Midbrain (tissue), 1 donor: ENCODE measurements around the gene GPHA2.

Experiments used
- DNase-seq: peaks from one replicate; lab custom pipeline; 2025; lab: John Stamatoyannopoulos, UW

The GPHA2 gene

DNA sequence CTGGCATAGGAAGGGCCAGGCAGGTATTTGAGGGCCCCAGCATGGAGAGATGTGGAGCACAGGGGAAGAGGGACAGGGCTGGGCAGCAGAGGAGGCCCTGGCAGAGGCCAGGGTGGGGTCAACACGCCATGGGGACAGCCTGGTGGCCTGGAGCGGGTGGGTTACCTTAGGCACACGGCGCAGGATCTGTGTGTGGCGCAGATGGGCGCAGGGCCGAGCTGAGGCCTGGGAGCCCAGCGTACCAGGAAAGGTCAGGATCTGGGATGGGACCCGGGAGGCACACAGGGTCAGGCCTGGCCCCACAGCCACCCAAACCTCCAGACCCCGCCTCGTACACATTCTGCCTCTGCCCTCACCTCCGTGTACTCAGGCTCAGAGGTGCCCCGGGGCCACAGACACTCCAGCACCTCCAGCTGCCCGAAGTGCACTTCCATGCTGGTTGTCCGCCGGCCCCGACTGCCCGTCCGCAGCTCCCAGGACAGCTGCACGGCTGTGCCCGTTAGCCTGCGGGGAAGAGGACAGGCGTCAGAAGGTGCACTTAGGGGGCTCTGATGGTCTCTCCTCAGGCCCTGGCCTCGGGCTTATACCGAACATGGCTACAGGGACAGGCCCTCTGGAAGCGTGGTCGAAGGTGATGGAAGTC is 25.1 kb downstream of the GPHA2 start:
- no peak for DNase-seq

DNA sequence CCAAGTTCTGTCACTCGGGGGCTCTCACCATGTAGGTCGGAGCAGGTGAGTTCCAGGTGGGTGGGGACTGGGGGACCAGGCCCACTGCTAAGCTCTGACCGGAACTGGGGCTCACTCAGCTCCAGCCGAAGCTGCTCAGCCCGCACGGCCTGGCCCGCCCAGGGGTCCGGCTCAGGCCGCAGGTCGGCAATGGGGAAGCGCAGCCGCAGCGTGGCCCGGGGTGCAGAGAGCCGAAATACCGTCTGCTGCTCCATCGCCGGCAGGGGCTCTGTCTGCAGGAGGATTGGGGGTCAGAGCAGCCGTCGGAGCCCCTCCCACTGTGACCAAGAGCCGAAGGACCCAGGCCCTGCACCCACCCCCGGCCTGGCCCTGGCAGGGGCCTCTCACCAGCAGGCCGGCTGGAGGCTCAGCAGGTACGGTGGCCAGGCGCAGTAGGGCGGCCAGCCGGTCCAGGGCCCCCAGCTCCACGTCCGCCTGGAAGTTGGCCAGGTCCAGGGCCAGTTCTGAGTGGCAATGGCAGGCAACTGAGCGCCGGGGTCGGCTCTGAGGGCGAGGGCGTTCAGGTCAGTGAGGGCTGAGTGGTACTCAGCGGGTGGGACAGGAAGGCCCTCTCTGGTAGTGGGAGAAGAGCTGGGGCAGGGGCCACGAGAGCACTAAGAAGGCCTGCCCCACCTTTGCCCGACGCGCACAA is 25.9 kb downstream of the GPHA2 start:
- no peak for DNase-seq

DNA sequence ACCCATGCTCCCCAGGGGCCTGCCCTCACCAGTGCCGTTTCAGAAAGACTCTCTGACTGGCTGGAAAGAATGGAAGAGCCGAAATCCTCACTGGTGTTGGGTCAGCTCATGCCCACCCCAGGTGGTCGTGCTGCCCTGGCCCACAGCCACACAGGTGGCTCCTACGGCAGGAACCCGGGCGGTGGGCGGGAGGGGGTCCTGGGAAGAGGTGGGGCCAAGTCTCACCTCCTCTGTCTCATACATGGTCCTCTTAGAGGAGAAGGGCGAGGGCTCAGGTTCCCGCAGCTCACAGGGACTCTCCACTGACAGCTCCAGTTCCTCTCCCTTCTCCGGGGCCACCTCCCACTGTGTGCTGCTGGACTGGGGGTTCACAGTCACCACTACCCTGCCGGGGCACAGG is 26.9 kb downstream of the GPHA2 start:
- no peak for DNase-seq

DNA sequence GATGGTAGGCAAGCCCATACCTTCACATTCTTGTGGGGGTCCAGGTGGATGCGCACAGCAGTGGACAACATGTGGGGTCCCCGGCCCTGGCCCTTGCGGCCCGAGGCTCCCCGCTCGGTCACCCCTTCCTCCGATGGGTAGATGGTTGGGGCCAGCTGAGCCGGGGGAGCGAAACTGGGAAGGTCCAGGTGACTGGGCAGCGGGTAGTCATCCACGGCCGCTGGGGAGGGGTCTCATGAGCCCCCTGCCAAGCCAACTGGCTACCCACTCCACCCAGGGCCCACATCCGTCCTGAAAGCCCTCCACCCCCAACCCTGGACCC is 29.4 kb downstream of the GPHA2 start:
- no peak for DNase-seq

DNA sequence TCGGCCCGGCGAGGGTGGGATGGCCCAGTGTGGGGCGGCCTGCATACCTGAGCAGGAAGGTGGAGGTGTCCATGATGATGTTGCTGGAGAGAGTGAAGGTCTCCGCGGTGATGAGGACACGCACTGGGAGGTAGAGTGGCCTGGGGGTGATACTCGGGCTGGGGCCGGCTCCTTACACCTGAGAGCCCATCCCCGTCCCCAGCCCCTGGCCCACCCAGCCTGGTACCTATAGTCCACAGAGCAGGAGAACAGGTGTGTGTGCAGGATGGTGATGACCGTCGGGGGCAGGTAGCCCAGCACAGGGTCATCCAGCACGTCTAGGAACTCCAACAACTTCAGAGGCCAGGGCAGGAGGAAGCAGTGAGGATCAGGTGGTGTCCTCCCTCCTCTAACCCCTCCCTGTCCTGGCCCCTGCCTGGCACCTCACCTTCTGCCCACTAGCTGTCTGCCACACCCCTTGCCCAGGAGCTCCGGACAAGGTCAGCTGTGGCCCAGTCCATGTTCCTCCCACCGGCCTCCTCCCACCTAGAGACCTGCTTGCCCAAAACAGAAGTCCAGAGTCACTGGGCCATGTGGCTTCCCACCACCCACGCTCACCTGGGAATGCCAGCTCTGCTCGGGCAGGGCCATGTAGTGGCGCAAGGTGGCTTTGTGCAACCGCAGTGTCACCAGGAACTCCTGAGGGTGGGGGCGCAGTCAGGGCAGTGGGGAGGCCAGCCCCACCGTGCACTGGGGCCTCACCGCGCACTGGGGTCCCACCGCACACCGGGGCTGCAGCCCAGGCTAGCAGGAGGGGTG is 30.0 kb downstream of the GPHA2 start:
- DNase-seq, result no peak

DNA sequence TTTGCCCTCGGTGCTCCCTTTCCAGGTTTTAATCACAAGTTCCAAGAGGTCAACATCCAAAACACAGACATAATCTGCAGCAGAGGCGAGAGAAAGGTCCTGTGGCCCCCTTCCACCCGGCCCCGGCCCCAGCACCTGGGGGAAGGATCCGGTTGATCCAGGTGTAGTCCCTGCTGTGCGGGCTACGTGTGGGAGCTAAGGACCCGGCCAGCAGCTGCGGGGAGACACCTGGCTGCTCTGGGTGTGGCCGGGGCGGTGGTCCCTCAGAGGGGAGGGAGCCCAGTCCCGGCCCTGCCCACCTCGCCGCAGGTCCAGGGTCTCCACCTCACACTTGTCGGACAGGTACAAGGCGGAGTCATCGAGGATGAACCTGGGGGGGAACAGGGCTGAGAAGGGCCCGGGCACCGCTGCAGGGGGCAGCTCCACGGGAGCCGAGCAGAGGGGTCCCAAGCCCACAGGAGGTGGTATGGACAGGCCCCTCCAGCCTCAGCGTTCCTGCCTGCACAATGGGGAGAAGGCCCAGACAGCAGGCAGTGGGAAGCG is 32.3 kb downstream of the GPHA2 start:
- no peak for DNase-seq

DNA sequence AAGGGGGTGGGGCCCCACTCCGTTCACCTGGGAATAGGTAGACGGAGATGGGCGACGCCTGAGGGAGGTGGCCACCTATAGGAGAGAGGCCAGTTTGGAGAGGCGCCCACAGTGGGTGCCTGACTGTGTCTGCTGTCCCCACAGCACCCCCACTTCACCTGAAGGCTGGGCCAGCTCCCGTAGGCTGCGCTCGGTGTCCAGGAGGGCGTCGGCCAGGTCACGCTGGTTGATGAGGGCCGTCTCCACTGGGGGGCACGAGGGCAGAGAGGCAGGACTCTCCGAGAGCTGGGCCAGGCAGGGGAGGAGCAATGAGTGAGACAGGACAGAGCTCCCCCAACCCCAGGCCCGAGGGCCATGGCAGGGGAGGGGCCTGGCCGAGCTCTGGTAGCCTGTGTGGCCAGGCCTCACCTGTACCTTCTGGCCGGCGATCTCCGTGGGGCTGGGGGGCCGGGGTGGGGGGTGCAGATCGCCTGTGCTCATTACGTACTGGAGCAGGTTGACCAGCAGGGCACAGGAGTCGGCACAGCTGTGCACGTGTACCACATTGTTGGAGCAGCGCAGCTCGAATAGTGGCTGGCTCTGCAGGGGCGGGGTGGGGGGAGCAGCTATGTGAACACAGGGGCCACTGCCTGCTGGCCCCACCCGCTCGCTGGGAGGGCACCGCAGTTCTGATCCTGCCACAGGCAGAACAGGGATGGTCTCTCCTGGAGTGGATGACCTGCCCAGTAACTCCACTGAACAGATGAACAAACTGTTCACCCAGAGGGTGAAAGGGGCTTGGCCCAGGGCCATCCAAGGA is 33.4 kb downstream of the GPHA2 start:
- DNase-seq, result no peak

DNA sequence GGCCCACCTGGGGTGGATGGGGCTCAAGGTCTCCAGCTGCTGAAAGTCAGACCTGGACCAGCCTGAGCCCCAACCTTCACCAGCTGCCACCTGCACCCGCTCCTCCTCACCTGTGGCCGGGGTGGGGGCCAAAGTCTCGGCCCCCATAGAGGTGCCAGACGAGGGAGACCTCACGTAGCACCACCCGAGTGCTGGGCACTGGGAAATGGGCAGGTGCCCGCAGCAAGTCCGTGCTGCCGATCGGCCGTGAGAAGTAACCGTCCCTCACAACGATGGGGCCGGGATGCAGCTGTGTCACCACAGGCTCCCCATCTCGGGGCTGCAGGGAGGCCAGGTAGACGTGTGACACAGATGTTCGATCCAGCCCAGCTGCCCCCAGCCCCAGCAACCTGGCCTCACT is 34.9 kb downstream of the GPHA2 start:
- DNase-seq, result no peak

DNA sequence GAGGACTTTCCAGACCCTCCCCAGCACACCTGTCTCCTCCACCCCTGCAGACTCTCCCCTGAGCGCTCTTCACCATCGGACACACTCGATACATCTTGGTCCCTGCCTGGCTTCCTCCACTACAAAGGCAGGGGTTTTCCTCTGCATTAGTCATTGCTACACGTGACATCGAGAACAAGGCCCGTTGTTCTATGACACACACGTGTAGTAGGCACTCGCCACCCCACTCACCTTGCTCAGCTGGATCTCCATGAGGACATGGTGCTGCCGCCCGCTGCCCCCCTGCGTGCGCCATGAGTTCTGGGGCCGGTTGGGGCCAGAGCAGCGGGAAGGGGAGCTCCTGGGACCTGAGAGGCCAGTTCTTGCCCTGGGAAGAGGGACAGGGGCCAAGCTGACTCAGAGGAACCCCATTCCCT is 35.4 kb downstream of the GPHA2 start:
- DNase-seq, result no peak

DNA sequence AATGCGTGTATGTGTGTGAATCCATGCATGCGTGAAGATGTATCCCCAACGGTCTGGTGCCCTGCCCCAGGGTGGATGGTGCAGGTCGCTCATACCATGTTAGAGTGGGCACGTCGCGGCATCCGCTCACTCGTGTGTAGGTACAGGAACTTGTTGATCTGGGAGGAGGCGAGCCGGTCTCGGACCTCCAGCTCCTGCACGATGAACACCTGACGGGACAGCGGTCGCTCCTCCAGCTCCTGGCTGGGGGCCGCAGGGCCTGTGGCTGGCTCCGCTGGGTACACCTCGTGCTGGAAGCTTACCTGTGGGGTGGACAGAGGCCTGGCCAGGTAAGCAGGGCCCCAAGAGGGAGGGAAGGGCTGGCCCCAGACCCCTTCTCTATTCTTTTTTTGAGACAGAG is 37.2 kb downstream of the GPHA2 start:
- DNase-seq, result no peak

DNA sequence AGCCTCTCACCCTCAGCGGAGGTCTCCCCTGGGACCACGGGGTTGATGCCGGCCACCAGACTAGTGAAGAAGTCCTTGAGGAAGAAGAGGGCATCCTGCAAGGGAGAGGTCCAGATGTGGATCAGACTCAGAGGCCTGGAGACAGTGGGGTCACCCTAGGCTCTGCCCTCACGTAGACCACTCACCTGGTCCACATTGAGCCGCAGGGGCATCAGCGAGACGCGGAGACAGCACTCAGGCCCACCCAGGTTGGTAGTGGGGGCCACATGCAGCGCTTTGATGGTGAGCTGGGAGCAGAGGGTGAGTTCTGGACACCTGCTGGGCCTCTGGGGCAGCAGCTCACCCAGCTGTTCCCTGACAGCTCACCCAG is 37.6 kb downstream of the GPHA2 start:
- DNase-seq, result no peak

DNA sequence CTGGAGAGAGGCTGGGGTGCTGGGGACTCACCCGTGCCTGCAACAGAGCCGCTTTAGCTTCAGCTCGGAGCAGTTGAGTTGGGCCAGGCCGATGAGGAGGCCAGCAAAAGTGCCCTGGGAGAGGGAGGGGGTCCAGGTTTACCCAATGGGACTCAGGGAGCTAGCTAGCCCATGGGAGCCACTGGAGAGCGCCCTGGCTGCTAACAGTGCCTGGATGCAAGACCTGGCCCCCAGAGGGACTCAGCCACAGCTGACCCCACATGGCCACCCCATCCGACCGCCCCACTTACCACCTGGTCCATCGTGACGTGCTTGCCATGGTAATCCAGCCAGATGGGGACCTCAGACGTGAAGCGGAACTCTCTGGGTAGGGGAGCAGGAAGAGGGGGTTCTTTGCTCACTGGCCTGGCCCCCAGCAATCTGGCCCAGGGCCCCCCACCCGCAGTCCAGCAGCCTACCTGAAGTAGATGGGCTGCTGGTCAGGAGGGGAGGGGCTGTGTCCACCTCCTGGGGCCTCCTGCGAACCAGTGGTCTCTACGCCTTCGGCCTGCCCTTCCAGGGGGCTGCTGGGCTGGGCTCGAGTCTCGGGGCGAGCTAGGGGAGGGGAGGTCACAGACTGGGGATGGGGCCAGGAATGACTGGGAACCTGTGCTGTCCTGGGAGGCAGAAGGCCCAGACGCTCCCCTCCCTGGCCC is 38.2 kb downstream of the GPHA2 start:
- no peak for DNase-seq

DNA sequence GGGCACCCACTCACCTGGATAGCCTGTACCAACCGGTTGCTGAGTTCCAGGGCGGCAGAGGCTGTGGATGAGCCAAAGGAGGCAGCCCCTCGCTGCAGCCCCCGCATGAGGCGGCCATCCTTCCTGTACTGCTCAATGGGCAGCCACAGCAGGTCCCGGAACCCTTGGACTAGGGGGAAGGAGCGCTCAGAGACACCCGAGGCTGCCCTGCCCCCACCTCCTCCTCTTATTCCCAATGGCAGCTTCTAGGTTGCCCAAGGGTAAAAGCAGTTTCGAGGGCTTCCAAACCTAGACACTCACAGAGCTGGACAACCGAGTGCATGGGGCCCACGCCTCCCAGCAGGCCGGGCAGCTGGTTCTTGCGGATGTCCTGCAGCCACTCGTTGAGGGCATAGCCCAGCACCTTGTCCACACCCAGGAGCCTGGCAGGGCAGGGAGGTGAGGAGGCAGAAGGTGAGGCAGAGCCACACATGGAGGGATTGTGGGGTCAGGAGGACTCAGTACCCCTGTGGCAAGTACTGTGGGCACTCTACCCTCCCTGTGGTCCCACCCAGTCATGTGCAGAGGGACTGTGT is 39.2 kb downstream of the GPHA2 start:
- no peak for DNase-seq

DNA sequence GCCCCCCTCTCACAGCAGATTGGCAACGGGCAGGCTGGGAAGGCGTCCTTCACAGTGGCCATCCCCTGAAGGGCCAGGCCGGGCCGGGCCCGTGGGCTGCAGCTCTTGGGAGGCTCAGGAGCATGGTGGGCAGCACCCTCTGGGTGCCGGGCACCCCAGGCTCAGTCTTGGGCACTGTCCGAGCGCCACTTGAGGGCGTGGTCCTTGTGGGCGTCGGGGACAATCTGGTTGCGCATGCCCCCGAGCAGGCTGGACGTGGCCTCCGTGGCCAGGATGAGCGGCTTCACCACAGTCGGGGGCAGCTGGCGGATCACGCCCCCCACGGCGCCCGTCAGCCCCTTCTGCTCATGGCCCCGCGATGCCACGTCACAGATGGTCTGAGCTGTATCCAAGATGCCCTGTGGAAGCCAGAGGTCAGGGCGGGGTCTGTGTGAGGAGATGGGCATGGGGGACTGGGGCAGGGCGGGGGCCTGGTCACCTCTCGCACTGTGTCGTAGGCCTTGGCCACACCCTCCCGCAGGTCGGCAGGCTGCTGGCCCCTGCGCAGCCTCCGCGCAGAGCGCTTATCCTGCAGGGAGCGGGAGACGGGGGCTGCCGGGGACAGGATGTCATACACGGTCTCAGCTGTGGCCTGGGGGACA is 40.8 kb downstream of the GPHA2 start:
- DNase-seq, result no peak

DNA sequence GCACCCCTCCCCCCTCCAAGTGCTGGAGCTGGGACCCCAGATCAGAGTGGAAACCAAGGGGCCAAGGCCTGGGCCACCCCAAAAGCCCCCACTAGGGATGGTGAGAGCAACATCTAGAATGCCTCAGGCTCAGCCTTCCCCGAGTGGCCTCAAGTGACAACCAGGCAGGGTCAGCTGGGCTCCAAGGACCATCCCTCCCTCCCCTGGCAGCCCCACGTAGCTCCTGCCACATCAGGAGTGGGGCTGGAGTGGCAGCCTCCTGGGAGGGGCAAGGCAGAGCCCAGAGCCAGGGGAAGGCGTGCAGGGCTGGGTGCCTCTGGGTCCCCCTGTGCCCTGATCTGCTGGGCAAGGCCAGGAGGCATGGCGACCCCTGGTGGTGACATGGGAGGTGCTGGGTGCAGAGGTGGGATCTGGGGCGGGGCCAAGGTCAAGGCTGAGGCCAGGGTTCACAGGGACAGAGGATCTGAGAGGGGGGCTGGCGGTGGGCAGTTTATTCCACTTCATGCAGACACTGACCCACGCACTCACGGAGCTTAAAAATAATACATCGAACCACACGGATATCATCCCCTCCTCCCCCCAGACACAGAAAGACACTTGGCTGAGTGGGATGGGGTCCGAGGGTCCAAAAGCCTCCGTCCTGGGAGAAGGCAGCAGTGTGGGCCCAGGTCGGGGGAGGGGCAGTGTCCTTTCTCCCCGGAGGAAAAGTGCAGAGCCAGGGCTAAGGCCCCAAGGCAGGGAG is 41.5 kb downstream of the GPHA2 start:
- DNase-seq, result peak; percentile 33

DNA sequence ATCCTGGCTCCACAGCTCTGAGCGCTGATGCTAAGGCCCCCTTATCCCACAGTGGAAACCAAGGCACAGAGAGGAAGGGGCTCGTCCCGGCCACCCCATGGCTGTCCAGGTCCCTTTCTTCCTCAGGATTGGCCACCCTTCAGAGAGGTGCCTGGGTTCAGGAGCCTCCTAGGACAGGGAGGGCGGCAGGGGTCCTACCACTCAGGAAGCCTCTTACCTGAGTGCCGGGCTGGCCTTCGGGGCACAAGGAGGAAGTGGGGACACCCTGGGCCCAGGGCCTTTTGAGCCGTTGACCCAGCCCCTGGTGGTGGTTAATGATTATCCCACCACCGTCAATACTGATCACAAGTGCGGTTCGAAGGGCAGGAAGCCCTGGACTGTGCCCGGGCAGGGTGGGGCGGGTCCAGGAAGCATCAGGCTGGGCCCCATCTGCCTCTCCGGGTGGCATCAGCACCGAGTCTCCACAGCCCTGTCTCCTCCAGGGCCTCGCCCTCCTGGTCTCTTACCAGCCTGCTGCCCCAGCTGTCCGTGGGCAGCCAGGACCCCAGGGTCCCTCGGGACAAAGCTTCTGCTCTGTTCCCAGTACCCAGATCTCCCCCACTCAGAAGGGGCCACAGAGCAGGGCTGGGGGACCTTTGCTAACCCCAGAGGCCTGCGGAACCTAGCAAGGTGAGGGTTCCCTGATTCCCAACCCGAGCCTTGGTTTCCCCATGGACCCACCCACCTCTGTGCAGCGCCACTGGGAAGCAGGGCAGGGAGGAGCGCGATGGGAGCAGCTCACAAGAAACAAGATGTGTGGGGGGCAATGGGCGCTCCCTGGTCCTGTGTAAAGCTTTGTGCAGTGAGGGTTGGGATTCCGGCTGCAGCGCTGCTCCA is 42.3 kb downstream of the GPHA2 start:
- DNase-seq, result no peak

DNA sequence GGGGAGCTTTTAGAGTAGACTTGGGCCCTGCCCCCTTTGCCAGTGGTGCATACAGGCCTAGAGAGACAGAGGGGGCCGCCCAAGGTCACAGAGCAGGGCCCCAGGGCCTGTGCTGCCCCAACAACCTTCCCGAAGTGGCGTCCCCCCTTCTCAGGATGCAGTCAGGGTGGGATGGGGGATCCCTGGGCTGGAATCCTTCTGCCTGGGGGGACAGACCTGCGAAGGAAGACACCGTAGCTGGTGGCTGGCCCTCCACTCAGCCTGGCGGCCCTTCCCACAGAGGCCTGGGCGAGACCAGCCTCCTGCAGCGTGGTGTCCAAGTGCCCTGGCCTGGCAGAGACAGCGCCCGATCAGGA is 42.9 kb downstream of the GPHA2 start:
- no peak for DNase-seq

DNA sequence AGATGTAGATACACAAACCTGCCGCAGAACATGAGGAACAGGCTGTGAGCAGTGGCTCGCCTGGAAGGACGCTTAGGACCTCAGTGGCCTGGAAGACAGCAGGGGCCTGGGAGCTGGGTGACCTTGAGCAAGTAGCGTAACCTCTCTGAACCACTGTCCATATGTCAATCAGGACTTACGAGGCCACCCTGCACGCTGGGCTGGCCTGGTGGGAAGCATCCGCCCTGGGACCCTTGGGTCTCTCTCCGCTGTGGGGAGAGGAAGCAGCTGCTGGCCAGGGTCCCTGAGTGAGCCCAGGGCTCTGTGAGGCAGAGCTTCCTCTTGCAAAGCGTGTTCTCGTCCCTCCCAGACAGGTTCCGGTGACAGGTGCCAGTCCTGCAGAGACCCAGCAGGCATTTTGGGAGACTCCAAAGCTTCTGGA is 43.3 kb downstream of the GPHA2 start:
- no peak for DNase-seq

DNA sequence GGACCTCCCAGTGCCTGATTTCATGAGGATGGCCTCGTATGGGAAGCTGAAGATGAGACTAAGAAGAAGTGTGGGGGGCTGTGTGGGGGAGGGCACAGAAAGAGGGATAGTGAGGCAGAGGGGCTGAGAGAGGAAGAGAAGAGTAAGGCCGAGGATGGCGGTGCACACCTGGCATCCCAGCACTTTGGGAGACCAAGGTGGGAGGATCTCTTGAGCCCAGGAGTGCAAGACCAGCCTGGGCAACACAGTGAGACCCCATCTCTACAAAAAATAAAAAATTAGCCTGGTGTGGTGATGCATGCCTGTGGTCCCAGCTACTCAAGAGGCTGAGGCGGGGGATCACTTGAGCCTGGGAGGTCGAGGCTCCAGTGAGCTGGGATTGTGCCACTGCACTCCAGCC is 43.8 kb downstream of the GPHA2 start:
- no peak for DNase-seq
